NCI-H510A (cell line): Measurements from ENCODE around the gene PLEKHG5.

ENCODE experiments used
- DNase-seq: peaks from one replicate; lab custom pipeline; 2025; lab: John Stamatoyannopoulos, UW

PLEKHG5 gene

DNA sequence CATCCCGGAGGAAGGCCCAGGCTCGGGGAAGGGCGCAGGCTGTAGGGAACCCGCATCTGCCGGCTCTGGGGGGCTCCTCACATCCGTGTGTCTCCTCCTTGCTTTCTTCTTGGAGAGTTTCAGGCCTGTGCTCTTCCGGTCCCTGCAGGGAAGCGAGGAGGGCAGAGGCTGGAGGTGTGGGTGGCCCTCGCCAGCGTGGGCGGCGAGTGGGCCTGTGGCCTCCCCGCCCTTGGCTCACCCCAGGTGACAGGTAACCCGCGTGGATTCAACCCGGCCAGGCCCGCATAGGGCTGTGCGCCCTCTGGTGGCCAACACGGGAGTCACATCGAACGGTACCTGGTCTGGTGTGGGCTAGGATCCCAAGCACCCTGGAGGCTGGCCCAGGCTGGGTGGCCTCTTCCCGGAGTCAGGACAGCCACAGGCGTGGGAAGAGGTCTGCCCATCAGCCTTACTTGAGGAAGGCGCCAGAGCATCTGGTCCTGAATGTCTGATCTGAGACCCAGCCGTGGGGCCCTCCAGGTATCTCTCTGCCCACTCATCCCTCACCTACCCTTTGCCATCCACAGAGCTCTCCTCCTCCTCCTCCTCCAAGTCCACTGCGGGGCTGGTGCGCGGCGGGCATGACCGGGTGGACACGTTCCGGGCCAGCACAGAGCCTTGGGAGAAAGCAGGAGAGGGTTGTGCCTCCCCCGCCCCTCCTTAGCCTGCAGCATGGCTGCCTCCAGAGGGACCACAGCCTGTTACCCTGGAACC, 15.9 kb downstream of the PLEKHG5 start:
- DNase-seq: no peak

DNA sequence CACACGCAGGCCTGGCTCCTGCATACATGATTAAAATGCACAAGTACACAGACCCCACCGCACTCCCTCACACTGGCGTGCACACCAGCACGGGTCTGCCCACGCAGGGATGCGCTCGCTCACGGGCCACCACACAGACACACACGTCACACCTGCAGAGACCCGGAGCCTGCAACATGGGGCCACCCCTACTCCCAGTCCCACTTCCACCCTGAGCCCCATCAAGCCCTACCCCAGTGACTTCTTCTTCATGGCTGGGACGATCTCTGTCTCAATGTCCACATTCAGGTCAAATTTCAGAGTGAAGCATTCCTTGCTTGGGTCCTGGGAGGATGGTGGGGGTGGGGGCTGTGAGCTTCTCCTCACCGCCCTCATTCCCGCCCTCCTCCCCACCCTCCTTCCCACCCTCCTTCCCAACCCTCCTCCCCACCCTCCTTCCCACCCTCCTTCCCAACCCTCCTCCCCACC, 16.6 kb downstream of the PLEKHG5 start:
- DNase-seq: no peak

GRCh38 chr1:6473974-6474814, 17.3 kb downstream of the PLEKHG5 start:
- DNase-seq: peak; percentile 96

- DNase-seq: no peak
Observed at GRCh38 chr1:6473156-6473555, 18.3 kb downstream of the PLEKHG5 start.

GRCh38 chr1:6472391-6472790, 19.1 kb downstream of the PLEKHG5 start:
- no peak for DNase-seq

GRCh38 chr1:6471970-6472368, 19.5 kb downstream of the PLEKHG5 start:
- no peak for DNase-seq

GRCh38 chr1:6471086-6471969, 20.1 kb downstream of the PLEKHG5 start:
- DNase-seq: no peak

GRCh38 chr1:6470132-6471085, 21.1 kb downstream of the PLEKHG5 start:
- DNase-seq: no peak

DNA sequence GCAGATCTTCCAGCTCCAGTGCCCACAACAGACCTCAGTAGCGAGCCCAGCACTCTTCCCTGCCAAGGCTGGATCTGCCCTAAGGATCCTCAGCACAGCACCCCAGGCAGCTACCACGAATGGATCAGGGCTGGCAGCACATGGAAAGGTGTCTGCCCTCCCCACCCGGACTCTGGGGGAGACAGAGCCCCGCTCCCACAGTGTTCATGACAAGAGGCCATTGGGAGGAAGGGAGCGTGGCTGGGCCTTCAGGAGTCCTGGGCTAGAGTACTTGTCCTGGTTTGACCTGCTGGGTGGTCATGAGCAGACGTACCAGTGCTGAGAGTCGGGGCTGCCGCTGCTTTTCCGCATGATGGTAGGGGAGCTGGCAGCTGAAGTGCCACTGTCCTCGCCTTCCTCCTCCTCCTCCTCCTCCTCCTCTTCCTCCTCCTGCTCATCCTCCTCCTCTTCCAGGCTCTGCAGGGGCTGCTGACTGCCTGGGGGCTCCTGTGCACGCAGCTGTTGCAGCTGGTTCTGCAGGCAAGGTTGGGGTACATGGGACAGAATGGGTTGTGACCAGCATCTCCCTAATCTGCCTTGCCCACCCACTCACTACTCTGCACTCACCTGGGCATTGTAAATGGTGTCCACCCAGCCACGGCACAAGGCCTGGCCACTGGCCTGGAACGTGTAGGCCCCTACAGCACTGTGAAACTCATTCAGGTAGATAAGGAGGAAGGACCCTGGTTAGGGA, 22.6 kb downstream of the PLEKHG5 start:
- DNase-seq: no peak

GRCh38 chr1:6467744-6468688, 23.5 kb downstream of the PLEKHG5 start:
- DNase-seq: no peak

- no peak for DNase-seq
Observed at GRCh38 chr1:6467224-6467623, 24.2 kb downstream of the PLEKHG5 start.

GRCh38 chr1:6466751-6467150, 24.7 kb downstream of the PLEKHG5 start:
- DNase-seq: no peak

DNA sequence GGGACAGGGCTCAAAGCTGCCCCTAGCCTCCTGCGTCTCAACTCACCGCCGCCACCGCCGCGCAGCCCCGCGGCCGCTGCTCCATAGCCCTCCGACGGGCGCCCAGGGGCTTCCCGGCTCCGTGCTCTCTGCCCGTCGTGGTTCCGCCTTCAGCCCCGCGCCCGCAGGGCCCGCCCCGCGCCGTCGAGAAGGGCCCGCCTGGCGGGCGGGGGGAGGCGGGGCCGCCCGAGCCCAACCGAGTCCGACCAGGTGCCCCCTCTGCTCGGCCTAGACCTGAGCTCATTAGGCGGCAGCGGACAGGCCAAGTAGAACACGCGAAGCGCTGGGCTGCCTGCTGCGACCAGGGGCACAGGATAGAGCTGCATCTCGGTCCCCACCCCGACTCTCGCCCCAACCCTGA, 25.4 kb downstream of the PLEKHG5 start, which contains the start of gene TNFRSF25:
Gene TNFRSF25 (minus strand): TSS at position 151 of the 400 bp plus-strand sequence. CDS start 66 bp downstream, at position 85.
- peak; percentile 93 for DNase-seq

- peak; percentile 81 for DNase-seq
Observed at GRCh38 chr1:6465461-6466005, 25.9 kb downstream of the PLEKHG5 start.

DNA sequence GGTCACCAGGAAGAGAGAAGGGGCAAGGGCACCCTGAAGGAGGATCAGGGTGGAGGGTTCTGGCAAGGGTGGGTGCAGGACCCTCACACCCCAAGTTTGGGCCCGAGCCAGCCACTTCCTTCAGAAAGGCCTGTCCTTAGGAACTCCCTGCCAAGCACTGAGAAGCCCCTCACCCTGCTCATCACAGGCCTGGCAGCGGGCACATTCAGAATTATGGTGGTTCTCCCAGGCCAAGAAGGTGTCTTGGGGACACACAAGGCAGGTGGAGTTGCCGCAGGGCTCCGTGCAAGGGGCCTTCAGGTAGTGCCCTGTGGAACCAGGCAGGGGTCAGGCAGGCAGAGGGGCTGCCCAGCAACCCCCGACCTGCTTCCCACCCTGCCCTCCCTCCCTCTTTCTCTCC, 26.6 kb downstream of the PLEKHG5 start:
- DNase-seq: no peak

DNA sequence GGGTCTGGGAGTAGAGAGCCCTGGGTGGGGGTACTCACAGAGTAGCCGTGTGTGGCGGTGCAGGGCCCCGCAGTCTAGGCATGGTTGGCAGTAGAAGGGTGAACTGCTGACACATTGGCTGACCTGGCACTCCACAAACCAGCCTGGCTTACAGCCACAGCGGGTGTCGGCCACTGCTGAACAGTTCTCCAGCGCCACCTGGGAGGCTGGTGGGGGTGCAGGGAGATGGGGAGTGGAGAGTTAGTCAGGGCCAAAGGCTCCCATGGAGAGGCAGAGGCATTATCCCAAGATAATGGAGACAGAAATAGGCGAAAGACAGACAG, 27.0 kb downstream of the PLEKHG5 start:
- DNase-seq: peak; percentile 75

GRCh38 chr1:6463120-6463412, 28.4 kb downstream of the PLEKHG5 start:
- DNase-seq: no peak

- no peak for DNase-seq
Observed at GRCh38 chr1:6462412-6463119, 28.9 kb downstream of the PLEKHG5 start.
